NK-92 treated with Interleukin-12 subunit alpha and Interleukin-12 subunit beta, amount 100 ng/mL, for 24 hours (cell line): ENCODE measurements around the gene APEH.
A peak's percentile ranks its signal among the peaks of the same experiment; 100 is the strongest.

ENCODE experiments used
- DNase-seq: peaks from one replicate; lab custom pipeline; 2025; lab: John Stamatoyannopoulos, UW

Gene APEH

GRCh38 chr3:49714728-49715550 is 40.8 kb downstream of the APEH start:
- DNase-seq, result no peak

GRCh38 chr3:49715611-49716121 is 41.5 kb downstream of the APEH start:
- no peak for DNase-seq

GRCh38 chr3:49716169-49716568 is 42.0 kb downstream of the APEH start:
- DNase-seq, result no peak

GRCh38 chr3:49716691-49717210 is 42.6 kb downstream of the APEH start:
- no peak for DNase-seq

DNA sequence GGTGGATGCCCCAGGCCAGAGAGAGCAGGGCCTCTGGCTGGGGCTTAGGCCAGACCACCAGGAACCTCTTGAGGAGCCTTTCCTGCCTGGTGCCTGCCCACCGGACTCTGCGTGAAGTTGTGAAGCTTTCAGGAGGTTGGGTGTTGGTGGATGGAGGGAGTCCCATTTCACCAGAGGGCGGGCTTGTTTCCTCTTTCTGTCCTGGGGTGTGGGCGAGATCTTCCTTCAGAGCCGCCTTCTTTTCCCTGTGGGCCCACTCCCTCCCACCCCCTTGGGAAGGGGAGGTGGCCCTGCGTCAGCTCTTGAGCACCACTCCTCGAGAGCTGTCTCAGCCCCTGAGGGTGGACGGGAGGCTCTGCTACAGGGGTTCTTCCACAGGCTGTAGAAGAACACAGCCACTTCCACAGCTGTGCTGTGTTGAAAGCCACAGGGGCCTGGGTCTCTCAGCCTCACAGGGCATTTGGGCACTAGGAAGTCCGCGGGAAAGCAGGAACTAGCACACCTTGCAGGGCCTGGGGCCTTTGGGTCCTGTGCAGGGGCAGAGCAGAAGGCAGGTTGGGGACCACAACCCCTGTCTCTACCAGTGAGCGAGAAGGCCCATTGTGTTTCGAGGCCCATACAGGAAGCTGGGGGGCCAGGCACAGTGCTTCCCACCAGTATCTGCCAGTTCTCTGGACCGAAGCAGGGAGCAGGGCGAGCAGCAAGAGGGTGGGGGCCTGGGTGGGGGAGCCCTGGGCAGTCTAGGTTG is 43.2 kb downstream of the APEH start:
- no peak for DNase-seq

- no peak for DNase-seq
These were observed 44.1 kb downstream of the APEH start for GRCh38 chr3:49717959-49718857.

- no peak for DNase-seq
These were observed 44.7 kb downstream of the APEH start for GRCh38 chr3:49718858-49719213.

GRCh38 chr3:49719214-49719884 is 45.2 kb downstream of the APEH start, which contains the start of gene AMIGO3:
Gene AMIGO3, minus strand, starts transcription at chr3:49719684. Its CDS starts 219 bp downstream, at chr3:49719465.
- no peak for DNase-seq

DNA sequence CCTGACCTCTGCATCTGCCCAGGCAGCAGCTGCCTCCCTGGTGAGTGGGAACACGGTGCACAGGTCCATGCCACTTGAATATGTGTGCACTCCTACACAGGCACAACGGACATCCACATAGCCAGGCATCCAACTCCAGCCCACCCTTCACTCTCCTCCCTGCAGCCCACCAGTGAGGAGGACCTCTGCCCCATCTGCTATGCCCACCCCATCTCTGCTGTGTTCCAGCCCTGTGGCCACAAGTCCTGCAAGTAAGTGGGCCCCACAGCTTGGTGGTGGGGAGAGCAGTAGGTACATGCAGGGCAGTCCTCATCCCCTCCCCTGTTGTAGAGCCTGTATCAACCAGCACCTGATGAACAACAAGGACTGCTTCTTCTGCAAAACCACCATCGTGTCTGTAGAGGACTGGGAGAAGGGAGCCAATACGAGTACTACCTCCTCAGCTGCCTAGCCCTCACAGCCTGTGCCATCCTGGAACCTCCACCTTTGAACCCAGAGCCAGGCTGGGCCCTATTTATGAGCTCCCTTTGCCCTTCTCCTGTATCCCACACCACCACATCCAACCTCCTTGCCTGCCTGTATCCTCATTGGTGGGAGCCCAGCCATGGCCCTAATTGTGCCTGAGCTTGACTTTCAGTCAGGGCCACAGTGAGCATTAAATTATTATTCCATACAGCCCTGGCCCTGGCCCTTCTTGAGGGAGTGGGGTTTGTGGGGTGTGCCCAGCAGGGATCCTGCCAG is 46.9 kb downstream of the APEH start:
- no peak for DNase-seq

DNA sequence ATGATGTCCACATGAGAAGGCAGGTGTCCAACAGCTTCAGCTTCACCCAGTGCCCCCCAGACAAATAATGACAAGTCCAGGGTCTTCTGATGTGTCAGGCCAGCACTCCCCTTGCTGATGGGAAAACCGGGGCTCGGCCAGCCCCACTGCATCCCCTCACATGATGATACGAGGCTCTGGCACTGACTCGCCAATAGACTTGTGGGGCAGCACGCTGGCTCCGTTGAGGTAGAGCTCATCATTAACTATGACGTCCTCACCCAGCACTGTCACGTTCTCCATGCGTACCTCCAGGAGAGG is 47.4 kb downstream of the APEH start:
- no peak for DNase-seq

DNA sequence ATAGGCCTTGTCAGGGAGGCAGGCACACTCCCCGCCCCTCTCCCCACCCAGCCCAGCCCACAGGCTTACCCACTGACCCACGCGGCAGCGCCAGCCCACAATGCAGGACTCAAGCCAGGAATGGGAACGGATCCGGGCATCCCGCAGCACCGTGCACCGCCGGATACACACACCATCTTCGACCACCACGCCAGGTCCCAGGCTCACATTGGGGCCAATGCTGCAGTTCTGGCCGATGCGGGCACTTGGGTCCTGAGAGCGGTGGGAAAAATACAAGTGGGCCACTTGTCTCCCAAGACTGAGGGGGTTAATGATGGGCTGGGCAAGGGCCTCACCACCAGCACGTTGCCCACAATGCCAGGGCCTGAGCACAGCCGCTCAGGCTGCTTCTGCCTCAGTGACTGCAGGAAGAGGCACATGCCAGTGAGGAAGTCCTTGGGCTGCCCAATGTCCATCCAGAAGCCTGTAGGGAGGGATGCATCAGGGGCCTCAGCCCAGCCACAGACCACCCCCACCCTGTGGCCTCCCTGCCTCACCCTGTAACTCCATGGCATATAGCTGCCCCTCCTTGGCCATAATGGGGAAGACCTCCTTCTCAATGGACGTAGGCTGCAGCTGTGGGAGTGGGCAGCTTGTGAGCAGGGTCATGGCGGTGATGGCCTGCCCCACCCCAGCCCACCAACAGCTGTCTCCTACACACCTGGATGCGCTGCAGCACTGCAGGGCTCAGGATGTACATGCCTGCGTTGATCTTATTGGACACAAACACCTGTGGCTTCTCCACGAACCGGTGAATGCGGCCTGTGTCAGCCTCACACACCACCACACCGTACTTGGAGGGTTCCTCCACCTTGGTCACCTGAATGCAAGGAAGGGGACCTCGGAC is 48.0 kb downstream of the APEH start:
- no peak for DNase-seq

DNA sequence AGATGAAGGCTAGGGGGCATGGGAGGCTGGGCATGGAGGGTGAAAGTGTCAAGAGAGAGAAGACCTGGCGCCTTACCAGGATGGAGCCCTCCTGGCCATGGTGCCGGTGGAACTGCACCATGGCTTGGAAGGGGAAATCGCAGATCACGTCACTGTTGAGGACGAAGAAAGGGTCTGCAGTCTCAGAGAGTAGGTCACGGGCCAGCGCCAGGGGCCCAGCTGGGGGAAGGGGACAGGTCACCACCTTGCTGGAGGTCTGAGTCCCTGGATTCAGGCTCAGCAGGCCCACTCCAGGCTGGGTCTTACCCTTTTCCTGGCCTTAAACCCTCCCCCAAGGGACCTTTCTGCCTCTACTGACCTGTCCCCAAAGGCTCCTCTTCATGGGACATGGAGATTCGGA is 48.7 kb downstream of the APEH start:
- DNase-seq, result no peak

- DNase-seq, result peak; percentile 37
These were observed 49.1 kb downstream of the APEH start for GRCh38 chr3:49723296-49723627.

DNA sequence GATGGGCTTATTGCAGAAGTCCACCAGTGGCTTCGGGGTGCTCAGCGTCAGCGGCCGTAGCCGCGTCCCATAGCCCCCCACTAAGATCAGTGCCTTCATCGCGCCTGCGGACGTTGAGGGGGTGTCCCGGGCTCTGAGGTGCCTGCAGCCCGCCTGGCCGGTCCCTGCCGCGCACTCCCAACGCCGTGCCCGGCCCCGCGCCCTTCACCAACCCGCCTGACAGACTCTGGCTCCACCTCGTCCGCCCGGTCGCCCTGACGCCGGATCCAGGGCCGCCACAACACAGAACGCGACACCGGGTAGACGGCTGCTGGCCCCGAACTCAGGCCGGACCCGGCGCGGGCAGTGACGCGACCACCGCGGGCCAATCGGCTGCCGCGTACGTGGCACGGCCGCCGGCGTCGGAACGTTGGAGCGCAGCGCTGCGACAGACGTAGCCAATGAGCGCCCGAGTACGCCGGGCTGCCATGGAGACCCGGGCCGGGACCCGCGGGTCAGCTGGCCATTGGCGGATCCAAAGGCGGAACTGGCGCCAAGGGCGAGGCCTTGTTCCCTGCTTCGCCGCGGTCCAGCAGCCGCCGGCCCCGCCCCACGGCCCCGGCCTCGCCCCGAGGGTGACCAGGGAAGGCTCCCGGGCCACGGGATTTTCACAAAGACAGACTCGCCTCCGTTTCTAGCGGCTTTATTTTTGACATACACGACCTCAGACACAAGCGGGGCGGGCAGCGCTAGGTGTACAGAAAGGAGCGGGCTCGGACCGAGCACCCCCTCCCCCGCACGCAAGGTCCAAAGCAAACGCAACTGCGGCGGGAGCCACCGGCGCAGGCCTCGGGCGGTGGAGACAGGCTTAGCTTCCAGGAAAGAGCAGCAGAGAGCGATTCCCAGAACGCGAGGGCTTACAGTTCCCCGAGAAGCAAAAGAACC is 49.7 kb downstream of the APEH start, which contains the start of gene GMPPB:
GMPPB (minus strand) TSS at position 324 of the 924 bp plus-strand sequence; CDS start at position 99, 225 bp downstream.
- peak; percentile 88 for DNase-seq

DNA sequence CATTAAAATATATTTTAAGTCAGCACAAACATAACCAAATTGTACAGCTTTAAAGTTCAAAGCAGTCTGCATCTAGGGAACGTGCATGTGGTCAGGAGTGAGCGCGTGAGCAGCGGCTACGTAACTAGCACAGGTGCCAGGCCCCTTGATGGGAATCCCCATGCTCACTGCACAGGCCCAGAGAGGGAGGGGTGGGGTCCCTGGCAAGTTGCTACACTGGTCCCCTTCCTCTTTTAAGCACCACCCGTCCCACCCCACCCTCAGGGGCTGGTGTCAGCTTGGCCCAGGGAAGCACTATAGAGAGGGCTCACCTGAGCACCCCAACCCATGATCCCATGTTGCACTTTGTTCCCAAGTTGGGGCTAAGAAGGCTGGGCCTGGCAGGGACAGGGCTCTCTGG is 50.4 kb downstream of the APEH start:
- no peak for DNase-seq

GRCh38 chr3:49725906-49726681 is 51.9 kb downstream of the APEH start:
- DNase-seq, result no peak

- DNase-seq, result no peak
These were observed 53.2 kb downstream of the APEH start for GRCh38 chr3:49727154-49727923.
